ENCODE data around the gene TOMM40. TPM values are rescaled to one million over a fixed set of nuclear protein-coding genes. Genes with fewer than 3 reads are reported as not detected.

The TOMM40 gene
- total and polyA plus RNA-seq, 9 of the 15 experiments (the other 6 are each of a cell fraction or from before 2014, with no cell fraction given) = 0.89 to 290 (median 160) TPM

DNA sequence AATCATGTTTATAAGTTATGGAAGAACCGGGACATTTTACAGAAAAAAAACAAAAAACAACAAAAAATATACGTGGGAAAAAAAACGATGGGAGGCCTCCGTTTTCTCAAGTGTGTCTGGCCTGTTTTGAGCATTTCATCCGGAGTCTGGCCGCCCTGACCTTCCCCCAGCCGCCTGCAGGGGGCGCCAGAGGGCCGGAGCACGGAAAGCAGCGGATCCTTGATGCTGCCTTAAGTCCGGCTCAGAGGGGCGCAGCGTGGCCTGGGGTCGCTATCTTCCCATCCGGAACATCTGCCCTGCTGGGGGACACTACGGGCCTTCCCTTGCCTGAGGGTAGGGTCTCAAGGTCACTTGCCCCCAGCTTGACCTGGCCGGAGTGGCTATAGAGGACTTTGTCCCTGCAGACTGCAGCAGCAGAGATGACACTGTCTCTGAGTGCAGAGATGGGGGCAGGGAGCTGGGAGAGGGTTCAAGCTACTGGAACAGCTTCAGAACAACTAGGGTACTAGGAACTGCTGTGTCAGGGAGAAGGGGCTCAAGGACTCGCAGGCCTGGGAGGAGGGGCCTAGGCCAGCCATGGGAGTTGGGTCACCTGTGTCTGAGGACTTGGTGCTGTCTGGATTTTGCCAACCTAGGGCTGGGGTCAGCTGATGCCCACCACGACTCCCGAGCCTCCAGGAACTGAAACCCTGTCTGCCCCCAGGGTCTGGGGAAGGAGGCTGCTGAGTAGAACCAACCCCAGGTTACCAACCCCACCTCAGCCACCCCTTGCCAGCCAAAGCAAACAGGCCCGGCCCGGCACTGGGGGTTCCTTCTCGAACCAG is 12.8 kb downstream of the TOMM40 start (continued):
- no peak for TF ChIP-seq CREB5 (CRISPR knock-in tag; IDR thresholded peaks at IDR 0.05)
- TF ChIP-seq MTA3 (IDR thresholded peaks at IDR 0.05; ENCODE audit: borderline replicate concordance) = no peak
- no peak for TF ChIP-seq ARID3A (IDR thresholded peaks at IDR 0.05; ENCODE audit: borderline replicate concordance, low read depth, low read length)
- 0 out of 2 replicates have a peak, but pooled peaks have one; percentile 9 for TF ChIP-seq ZNF830 (CRISPR knock-in tag; IDR thresholded peaks at IDR 0.05)
- TF ChIP-seq NR2F6 (CRISPR knock-in tag; IDR thresholded peaks at IDR 0.05) = no peak
- no peak for TF ChIP-seq SFPQ (IDR thresholded peaks at IDR 0.05; ENCODE audit: low read depth, low read length)

Data from K562 (cell line).